Gastrocnemius medialis (tissue), 4 donors: Measurements from ENCODE around the gene CNP. TPM values are rescaled to one million over a fixed set of nuclear protein-coding genes. Genes with fewer than 3 reads are reported as not detected.

Experiments used
- ATAC-seq, 2 donors: fragments of 150-250 bp; one replicate each; pipeline ENCODE4 v1.9.1; 2016
- DNase-seq, 2 donors: peaks; one replicate each; pipeline ENCODE4 v3.0.0-alpha.2; 2019
- H3K27ac ChIP-seq, 4 donors: fragments of 200-600 bp; sonication (generic); 1 replicate in 1 of 4; 2 replicates in 3 of 4; pipeline ENCODE4 v1.5.1; 2016 to 2018; ENCODE audit warnings: mild to moderate bottlenecking in 2 of 4, moderate library complexity in 1 of 4
- H3K27me3 ChIP-seq, 3 donors: fragments of 200-600 bp; sonication (generic) in 2 of 3; 1 replicate in 1 of 3; 2 replicates in 2 of 3; pipeline versions ENCODE4 v1.5.1 to v1.6.0; 2016 to 2019; ENCODE audit warnings: mild to moderate bottlenecking in 1 of 3, moderate library complexity in 1 of 3
- H3K36me3 ChIP-seq, 2 donors: fragments of 200-600 bp; sonication (generic) in 1 of 2; one replicate each; pipeline ENCODE4 v1.5.1; 2017 to 2018
- H3K4me1 ChIP-seq, 2 donors: fragments of 200-600 bp; sonication (generic) in 1 of 2; one replicate each; pipeline ENCODE4 v1.5.1; 2016 to 2017; ENCODE audit warnings: mild to moderate bottlenecking in 2 of 2
- H3K4me3 ChIP-seq, 4 donors: fragments of 200-600 bp; sonication (generic) in 3 of 4; 1 replicate in 1 of 4; 2 replicates in 3 of 4; pipeline ENCODE4 v1.5.1; 2016 to 2019; ENCODE audit warnings: mild to moderate bottlenecking in 2 of 4
- H3K9me3 ChIP-seq, 3 donors: fragments of 200-600 bp; sonication (generic) in 2 of 3; 1 replicate in 1 of 3; 2 replicates in 2 of 3; pipeline ENCODE4 v1.5.1; 2016 to 2019
- CTCF ChIP-seq, 5 experiments: fragments of 450-650 bp in 3 of 5; fragments of 200-600 bp in 2 of 5; sonication (generic) in 2 of 5; IDR thresholded peaks in 4 of 5; conservative IDR thresholded peaks in 1 of 5; 1 replicate in 4 of 5; 2 replicates in 1 of 5; pipeline ENCODE4 v1.5.1; 2016 to 2019; ENCODE audit warnings: antibody characterized with exemption in 5 of 5, mild to moderate bottlenecking in 3 of 5, moderate library complexity in 3 of 5
- POLR2A ChIP-seq, 2 donors: fragments of 450-650 bp; IDR thresholded peaks; one replicate each; pipeline ENCODE4 v1.6.1; 2017; ENCODE audit warnings: antibody characterized with exemption in 2 of 2, mild to moderate bottlenecking in 2 of 2, moderate library complexity in 2 of 2
- in situ Hi-C, 4 donors: fragments of 200-750 bp; cut with MboI; loops; one replicate each; pipeline versions ENCODE4 v1.15.0 to v1.8.0; 2017; ENCODE audit warnings: low sequenced_read_pairs in 4 of 4
- intact Hi-C: fragments of 100-400 bp; cut with DNase I; formaldehyde crosslinking; loops from one replicate; pipeline ENCODE4 v1.15.1; 2023; ENCODE audit warnings: low total_unique reads
- total RNA-seq, 4 donors: library from RNA; depleted of rRNA; stranded (reverse); fragments of >200 nt; gene quantifications; one replicate each; pipeline versions ENCODE4 v1.1.0 to v1.2.3, GENCODE V29; 2016

The CNP gene
- total RNA-seq, 4 donors from 2014 or later: 15.1 to 26.2 (median 20.4) TPM

GRCh38 chr17:41970901-41971331 is 4.3 kb downstream of the CNP start:
- TF ChIP-seq CTCF (IDR thresholded peaks at IDR 0.05 in 4 of 5, conservative IDR thresholded peaks at IDR 0.05 in 1 of 5) (no peak), POLR2A (IDR thresholded peaks at IDR 0.05) (no peak)
- Histone ChIP-seq H3K4me3 (no peak overlapping the region), H3K4me1 (peaks cover 35 to 51% of the 10 kb centered on the region in 2 donors), H3K27ac (peak overlapping the region in 3 of 4 donors; percentile 24 to 85 (median 29)), H3K36me3 (peaks cover 0 to 42% of the 10 kb centered on the region in 2 donors), H3K9me3 (no peaks in the 10 kb centered on the region), H3K27me3 (no peaks in the 10 kb centered on the region)
- intact Hi-C loops (no loop called here), in situ Hi-C loops (no loop called here)
- DNase-seq (no peak), ATAC-seq (no peak)

GRCh38 chr17:41971721-41972523 is 5.3 kb downstream of the CNP start:
- Histone ChIP-seq H3K4me1 (peaks cover 33 to 48% of the 10 kb centered on the region in 2 donors), H3K9me3 (no peaks in the 10 kb centered on the region), H3K36me3 (peaks cover 3 to 52% of the 10 kb centered on the region in 2 donors), H3K27ac (peak overlapping the region; percentile 72 to 85 (median 77)), H3K27me3 (no peaks in the 10 kb centered on the region), H3K4me3 (no peak overlapping the region)
- no peak for DNase-seq
- TF ChIP-seq CTCF (IDR thresholded peaks at IDR 0.05 in 4 of 5, conservative IDR thresholded peaks at IDR 0.05 in 1 of 5) (no peak), POLR2A (IDR thresholded peaks at IDR 0.05) (no peak)
- intact Hi-C loops: no loop called here
- in situ Hi-C loops: no loop called here
- ATAC-seq: no peak

- Histone ChIP-seq H3K4me1 (peaks cover 26 to 44% of the 10 kb centered on the region in 2 donors), H3K27me3 (no peaks in the 10 kb centered on the region), H3K27ac (peak overlapping the region; percentile 72 to 85 (median 77)), H3K9me3 (no peaks in the 10 kb centered on the region), H3K36me3 (peaks cover 4 to 61% of the 10 kb centered on the region in 2 donors), H3K4me3 (peak overlapping the region in 1 of 4 donors; percentile 9)
- peak; percentile 70 to 86 for ATAC-seq
- TF ChIP-seq CTCF (IDR thresholded peaks at IDR 0.05 in 4 of 5, conservative IDR thresholded peaks at IDR 0.05 in 1 of 5): no peak
- no peak for TF ChIP-seq POLR2A (IDR thresholded peaks at IDR 0.05)
- in situ Hi-C loops: no loop called here
- DNase-seq: peak in 1 of 2 donors; percentile 84
- intact Hi-C loops: no loop called here
These were observed 6.2 kb downstream of the CNP start for GRCh38 chr17:41972571-41973407.

- Histone ChIP-seq H3K9me3 (no peaks in the 10 kb centered on the region), H3K36me3 (peaks cover 4 to 63% of the 10 kb centered on the region in 2 donors), H3K27ac (peak overlapping the region; percentile 72 to 85 (median 77)), H3K4me3 (no peak overlapping the region), H3K27me3 (no peaks in the 10 kb centered on the region), H3K4me1 (peaks cover 23 to 38% of the 10 kb centered on the region in 2 donors)
- DNase-seq (peak in 1 of 2 donors; percentile 30), ATAC-seq (peak in 1 of 2 donors; percentile 4)
- in situ Hi-C loops: no loop called here
- intact Hi-C loops: no loop called here
- TF ChIP-seq CTCF (IDR thresholded peaks at IDR 0.05 in 4 of 5, conservative IDR thresholded peaks at IDR 0.05 in 1 of 5) (no peak), POLR2A (IDR thresholded peaks at IDR 0.05) (no peak)
These were observed 6.8 kb downstream of the CNP start for GRCh38 chr17:41973408-41973811.
